GM06990 (cell line): Measurements from ENCODE around the gene REX1BD.

ENCODE experiments used
- DNase-seq: peaks from one replicate; pipeline ENCODE4 v3.0.0-alpha.2; 2011; ENCODE audit not compliant: insufficient read length; ENCODE audit errors: extremely low read depth
- H3K27me3 ChIP-seq: replicated peaks from 2 replicates; pipeline ENCODE4 v1.6.0; 2011; ENCODE audit warnings: low read length; ENCODE audit not compliant: control insufficient read depth, insufficient read depth
- H3K36me3 ChIP-seq: 2 replicates; pipeline ENCODE4 v1.5.1; 2011; ENCODE audit warnings: low read length; ENCODE audit not compliant: control insufficient read depth, insufficient read depth
- H3K4me3 ChIP-seq: replicated peaks from 2 replicates; pipeline ENCODE4 v1.5.1; 2011; ENCODE audit warnings: low read depth, mild to moderate bottlenecking, control low read depth, low read length
- TF ChIP-seq, protein P1 (sequence below): IDR thresholded peaks from 2 replicates; pipeline ENCODE4 v1.5.1; 2011; ENCODE audit warnings: low read length, control low read depth, mild to moderate bottlenecking, inconsistent platforms; ENCODE audit not compliant: insufficient read depth, poor library complexity, severe bottlenecking

The REX1BD gene

GRCh38 chr19:18610556-18611326, 22.1 kb downstream of the REX1BD start:
- no peak for DNase-seq
- peaks cover 12% of the 10 kb centered on the region for H3K27me3 ChIP-seq

GRCh38 chr19:18611327-18612050, 22.9 kb downstream of the REX1BD start:
- no peak overlapping the region for H3K4me3 ChIP-seq
- no peak for DNase-seq
- TF ChIP-seq, protein P1, sequence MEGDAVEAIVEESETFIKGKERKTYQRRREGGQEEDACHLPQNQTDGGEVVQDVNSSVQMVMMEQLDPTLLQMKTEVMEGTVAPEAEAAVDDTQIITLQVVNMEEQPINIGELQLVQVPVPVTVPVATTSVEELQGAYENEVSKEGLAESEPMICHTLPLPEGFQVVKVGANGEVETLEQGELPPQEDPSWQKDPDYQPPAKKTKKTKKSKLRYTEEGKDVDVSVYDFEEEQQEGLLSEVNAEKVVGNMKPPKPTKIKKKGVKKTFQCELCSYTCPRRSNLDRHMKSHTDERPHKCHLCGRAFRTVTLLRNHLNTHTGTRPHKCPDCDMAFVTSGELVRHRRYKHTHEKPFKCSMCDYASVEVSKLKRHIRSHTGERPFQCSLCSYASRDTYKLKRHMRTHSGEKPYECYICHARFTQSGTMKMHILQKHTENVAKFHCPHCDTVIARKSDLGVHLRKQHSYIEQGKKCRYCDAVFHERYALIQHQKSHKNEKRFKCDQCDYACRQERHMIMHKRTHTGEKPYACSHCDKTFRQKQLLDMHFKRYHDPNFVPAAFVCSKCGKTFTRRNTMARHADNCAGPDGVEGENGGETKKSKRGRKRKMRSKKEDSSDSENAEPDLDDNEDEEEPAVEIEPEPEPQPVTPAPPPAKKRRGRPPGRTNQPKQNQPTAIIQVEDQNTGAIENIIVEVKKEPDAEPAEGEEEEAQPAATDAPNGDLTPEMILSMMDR: no peak
- H3K36me3 ChIP-seq: no peaks in the 10 kb centered on the region
- H3K27me3 ChIP-seq: peaks cover 12% of the 10 kb centered on the region

More at GRCh38 chr19:18610556-18611326, 22.1 kb downstream of the REX1BD start:
- no peak overlapping the region for H3K4me3 ChIP-seq
- no peaks in the 10 kb centered on the region for H3K36me3 ChIP-seq
- TF ChIP-seq, protein P1: no peak

- Histone ChIP-seq H3K27me3 (peaks cover 12% of the 10 kb centered on the region), H3K4me3 (0 out of 2 replicates have a peak overlapping the region, but pooled peaks have one; percentile 6), H3K36me3 (no peaks in the 10 kb centered on the region)
- TF ChIP-seq, protein P1: no peak
- no peak for DNase-seq
Observed at GRCh38 chr19:18612051-18612771, 23.6 kb downstream of the REX1BD start.

- no peaks in the 10 kb centered on the region for H3K36me3 ChIP-seq
- TF ChIP-seq, protein P1: no peak
- H3K4me3 ChIP-seq: 0 out of 2 replicates have a peak within 1 kb of the TSS, but pooled peaks have one; percentile 6
- DNase-seq: no peak
- peaks cover 12% of the 10 kb centered on the region for H3K27me3 ChIP-seq
Observed at GRCh38 chr19:18612772-18613588, 24.4 kb downstream of the REX1BD start, which contains the start of gene TMEM59L. Gene TMEM59L, plus strand, starts transcription at chr19:18612870. Its CDS starts 89 bp downstream, at chr19:18612959.
